Measurements from ENCODE around the gene PRMT7.
A peak's percentile ranks its signal among the peaks of the same experiment; 100 is the strongest.

The PRMT7 gene

DNA sequence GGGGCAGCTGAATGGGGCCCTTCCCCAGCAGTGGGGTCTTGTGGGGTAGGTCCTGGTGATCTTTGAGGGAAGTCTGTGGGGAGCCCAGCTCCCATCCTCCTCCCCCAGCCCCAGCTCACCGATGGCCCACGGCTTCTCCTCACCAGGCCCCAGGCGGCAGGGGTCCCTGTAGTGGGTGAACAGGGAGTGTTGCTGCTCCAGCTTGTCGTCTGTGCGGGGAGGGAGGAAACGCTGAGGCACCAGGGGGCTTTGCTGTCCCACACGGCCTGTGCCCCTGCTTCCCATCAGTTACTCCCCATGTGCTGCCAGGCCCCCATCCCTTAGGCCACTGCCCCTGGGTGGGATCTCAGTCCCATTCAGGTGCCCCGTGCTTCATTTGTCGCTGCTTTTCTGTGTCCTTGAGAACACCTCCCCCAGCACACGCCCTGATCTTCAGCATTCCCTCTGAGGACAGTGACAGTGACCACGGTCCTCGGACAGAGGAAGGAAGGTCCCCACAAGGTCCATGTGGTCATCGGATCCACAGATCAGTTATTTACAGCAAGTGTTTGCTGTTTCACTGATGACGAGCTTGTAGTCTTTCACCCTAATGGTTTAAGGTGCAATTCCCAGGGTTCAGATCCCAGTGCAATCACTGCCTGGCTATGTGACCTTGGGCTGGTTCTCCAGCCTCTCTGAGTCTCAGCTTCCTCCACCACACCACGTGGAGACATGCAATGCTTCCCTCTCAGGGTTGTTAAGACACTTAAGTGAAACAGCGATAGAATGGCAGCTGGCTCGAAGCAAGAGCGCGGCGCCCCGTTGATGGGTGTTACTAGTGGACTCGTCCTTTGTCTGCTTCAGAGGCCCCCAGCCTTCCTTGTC lies 53.1 kb downstream of the PRMT7 start:
- no peak for DNase-seq (ENCODE audit: low read depth)

DNA sequence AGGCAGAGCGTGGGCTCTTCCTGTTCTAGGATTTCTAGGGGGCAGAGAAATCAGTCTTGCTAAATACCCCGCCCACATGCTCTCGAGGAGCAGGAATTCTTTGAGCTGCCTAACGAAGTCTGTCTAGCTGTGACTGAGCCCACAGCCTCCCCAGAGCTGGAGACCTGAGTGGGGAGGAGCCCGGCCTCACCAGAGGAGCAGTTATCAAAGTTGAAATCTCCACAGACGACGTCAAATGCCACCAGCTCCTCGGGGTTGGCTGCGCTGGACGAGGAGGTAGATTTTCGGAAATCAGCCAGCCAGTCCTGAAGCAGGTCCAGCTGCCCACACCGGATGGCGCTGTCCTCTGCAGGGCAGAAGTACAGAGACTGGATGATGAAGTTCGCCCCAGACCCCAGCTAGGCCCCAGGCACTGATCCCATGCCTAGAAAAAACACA lies 53.8 kb downstream of the PRMT7 start:
- no peak for DNase-seq (ENCODE audit: low read depth)

GRCh38 chr16:68365167-68365817 lies 54.5 kb downstream of the PRMT7 start:
- no peak for DNase-seq (ENCODE audit: low read depth)

GRCh38 chr16:68366062-68366461 lies 55.2 kb downstream of the PRMT7 start:
- DNase-seq (ENCODE audit: low read depth), result no peak

DNA sequence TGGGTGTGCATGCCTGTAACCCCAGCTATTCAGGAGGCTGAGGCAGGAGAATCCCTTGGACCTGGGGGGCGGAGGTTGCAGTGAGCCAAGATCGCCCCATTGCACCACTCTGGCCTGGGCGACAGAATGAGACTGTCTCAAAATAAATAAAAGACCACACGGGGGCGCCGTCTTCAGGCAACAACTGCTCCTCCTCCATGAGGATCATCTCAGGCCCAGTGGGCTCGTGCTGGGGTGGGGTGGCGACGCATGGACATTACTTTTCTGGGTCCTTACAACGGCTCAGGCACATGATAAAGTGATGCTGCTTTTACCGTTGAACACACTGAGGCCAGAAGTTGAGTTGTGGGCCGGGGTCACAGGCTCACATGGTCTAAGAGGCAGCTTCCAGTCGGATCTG lies 56.2 kb downstream of the PRMT7 start:
- DNase-seq (ENCODE audit: low read depth), result peak; percentile 41

- no peak for DNase-seq (ENCODE audit: low read depth)
These were observed 56.6 kb downstream of the PRMT7 start for GRCh38 chr16:68367440-68367839.

GRCh38 chr16:68367891-68368290 lies 57.1 kb downstream of the PRMT7 start:
- no peak for DNase-seq (ENCODE audit: low read depth)

DNA sequence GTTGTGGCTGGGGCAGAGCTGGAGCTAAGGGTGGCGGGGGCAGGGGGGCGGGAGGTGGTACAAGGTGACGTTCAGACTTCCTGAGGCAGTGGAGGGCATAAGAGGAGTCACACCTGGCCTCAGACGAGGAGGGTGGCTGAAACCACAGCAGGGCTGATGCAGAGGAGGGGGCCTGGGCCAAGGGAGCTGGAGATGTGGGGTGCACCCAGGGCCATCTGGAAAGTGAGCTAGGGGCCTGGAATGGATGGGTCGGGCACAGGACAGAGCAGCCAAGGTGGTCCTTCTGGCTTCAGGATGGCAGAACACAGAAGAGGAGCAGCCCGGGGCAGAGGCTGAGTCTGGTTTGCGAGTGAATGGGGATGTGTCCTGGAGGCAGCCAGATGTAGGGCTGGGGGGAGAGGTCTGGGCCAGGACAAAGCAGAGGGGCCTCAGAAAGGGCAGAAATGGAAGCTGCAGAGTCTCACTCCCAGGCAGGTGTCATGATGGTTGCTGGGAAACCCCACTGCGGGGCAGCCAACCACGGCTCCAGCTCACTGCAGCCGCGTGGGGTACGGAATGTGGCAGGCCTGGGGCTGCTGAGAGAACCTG lies 57.6 kb downstream of the PRMT7 start:
- DNase-seq (ENCODE audit: low read depth), result no peak

DNA sequence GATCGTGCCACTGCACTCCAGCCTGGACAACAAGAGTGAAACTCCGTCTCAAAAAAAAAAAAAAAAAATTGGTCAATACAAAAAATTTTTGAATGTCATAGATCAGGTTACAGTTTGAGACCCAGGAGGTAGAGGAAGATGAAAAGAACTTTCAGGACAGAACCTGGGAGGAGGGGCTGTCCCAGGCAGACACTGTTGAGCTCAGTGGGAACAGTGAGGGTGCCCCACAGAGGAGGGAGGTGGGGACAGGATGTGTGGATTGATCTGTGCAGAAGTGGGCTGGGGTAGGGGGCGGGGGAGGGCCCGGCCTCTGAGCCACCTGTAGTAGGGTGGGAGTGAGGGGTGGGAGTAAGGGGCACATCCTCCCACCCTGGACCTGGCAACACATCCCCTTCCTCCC lies 58.3 kb downstream of the PRMT7 start:
- DNase-seq (ENCODE audit: low read depth), result no peak

DNA sequence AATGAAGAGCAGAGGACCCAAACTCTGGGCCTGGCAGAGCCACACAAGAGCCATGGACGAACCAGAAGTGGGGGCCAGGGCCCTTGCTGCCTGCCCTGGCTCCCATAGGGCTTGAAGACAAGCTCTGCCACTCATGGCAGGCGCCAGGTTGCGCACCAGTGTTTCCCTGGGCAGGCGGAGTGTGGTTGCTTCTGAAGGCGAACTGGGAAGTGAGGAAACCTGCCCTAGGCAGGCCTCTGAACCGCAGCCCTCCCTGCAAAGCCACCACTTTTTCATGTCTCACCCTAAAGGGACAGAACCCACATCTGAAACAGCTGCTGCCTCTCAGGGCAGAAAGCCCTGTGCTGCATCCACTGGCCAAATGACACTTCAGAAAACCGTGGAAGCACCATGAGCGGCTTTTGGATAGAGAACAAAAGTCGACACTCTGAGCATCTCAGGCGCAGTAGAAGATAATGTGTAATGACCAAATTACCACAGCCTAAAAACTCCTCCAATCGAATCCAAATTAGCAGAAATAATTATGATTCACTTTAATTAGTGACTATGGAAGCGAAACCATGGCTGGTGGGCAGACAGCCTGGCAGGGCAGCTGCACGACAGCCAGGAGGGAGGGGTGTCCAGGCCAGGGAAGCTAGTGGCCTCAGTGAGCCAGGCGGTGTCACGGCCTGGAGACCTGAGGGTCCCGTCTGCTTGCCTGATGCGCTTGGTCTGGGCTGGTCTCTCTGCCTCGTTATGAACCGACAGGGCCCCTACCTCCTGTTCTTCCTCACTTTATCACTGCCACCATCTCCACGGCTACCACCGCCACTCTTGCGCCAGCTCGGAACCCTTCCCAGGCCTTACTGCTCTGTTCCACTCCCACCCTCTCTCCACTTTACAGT lies 59.1 kb downstream of the PRMT7 start:
- DNase-seq (ENCODE audit: low read depth), result no peak

GRCh38 chr16:68370581-68371275 lies 59.9 kb downstream of the PRMT7 start:
- peak; percentile 24 for DNase-seq (ENCODE audit: low read depth)

- no peak for DNase-seq (ENCODE audit: low read depth)
These were observed 60.4 kb downstream of the PRMT7 start for GRCh38 chr16:68371276-68371651.

- no peak for DNase-seq (ENCODE audit: low read depth)
These were observed 61.0 kb downstream of the PRMT7 start for GRCh38 chr16:68371706-68372380.

- no peak for DNase-seq (ENCODE audit: low read depth)
These were observed 61.5 kb downstream of the PRMT7 start for GRCh38 chr16:68372381-68372720.

- DNase-seq (ENCODE audit: low read depth), result no peak
These were observed 62.0 kb downstream of the PRMT7 start for GRCh38 chr16:68372806-68373205.

- DNase-seq (ENCODE audit: low read depth), result no peak
These were observed 62.9 kb downstream of the PRMT7 start for GRCh38 chr16:68373528-68374245.

DNA sequence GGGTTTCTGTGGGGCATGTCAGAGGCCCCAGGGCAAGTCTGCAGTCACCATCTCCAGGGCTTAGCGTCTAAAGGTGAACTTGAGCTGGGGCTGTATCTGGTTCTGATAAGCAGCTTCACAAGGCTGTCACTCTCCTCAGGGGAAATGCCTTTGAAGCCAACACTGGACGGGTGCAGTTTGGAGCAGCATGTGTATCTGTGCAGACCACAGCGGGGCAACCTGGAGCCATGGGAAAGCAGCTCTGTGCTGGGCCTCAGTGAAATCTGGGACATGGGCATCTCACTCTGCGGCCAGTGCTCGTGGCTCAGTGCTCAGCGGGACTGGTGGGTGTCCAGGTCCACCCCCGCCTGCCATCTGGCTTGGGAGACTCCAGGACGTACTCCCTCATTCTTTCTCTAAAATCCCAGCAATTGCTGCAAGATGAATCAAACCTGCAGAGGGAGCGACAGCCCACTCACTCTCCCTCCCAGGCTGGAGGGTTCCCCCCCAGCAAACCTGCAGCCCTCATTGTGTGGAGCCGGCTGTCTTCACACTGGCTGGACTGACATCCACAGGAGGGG lies 63.5 kb downstream of the PRMT7 start:
- DNase-seq (ENCODE audit: low read depth), result no peak

DNA sequence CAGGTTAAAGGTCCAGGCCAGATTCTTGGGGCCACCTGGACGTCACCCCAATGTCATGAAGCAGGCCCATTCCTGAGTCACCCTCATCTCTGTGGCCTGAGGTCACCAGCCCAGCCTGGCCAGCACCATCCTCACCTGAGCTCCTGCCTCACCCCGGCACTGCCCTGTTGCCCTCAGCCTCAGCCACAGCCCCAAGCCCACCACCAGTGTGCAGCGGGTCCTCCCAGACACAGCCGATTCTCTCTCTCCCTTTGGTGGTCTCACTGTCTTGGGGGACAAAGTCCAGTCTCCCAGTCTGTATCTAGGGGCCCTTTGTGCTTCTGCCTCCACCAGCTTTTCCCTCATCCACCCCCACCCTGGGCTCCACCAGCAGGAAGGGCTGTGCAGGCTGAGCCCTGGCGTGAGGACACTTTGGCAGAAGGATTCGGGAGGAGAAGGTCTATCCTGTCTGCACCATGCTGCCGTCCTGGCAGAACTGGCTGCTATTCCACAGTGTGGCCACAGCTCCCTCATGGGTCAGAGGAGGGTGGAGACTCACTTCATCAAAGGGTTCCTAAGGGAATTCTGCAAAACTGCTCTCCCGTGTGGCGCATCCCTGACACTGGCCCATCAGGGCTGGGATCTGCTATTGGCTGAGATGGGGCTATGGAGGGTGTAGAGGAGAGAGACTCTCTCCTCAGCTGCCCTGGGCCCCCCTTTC lies 64.3 kb downstream of the PRMT7 start:
- DNase-seq (ENCODE audit: low read depth), result no peak

DNA sequence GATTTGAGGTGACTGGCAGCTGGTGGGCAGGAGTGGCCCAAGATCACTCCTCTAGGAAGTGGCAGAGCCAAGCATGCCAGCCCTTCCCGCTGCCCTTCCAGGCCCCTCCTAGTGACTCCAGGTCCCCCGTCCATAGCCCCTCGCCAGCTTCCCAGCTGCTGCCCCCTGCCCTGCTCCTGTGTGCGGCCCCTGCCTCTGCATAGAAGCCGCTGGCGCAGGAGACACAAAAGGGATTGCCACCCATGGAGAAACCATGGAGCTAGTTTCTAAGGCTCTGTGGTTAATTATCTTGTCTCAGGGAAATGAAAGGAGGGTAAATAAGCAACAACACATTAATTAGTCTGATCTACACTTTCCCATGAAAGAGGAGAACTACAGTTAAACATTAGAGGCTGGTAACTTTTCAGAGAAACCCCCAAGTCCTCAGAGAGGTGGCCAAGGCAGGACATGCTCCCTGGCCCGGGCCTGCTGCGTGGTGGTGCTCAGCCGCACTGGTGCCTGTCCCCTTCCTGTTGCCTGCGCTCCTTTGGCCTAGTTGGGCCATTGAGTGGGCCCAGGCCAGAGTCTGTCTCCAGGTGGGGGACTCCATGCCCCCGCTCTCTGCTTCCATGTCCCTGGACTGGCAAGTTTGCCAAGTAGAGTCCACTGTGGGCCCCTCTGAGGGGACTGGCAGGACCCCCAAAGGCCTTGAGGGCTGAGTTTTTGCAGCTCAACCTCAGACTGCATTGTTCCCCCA lies 65.2 kb downstream of the PRMT7 start:
- DNase-seq (ENCODE audit: low read depth), result no peak

Measured in activated T-cell treated with anti-CD3 and anti-CD28 coated beads for 1 hour (primary cell).